HEK293 (cell line): ENCODE measurements around the gene ZBTB18.
A peak's percentile ranks its signal among the peaks of the same experiment; 100 is the strongest.

Source experiments
- GLIS1 ChIP-seq: fragments of 450-650 bp; formaldehyde crosslinking; IDR thresholded peaks from 2 replicates; pipeline ENCODE4 v1.5.1; 2016; ENCODE audit warnings: missing biosample characterization, missing genetic modification characterization
- HOXD13 ChIP-seq: sonication (generic); formaldehyde crosslinking; IDR thresholded peaks from 2 replicates; pipeline ENCODE4 v1.8.0; 2022; ENCODE audit warnings: missing genetic modification reagents, borderline replicate concordance
- OVOL3 ChIP-seq: fragments of 450-650 bp; formaldehyde crosslinking; IDR thresholded peaks from 2 replicates; pipeline ENCODE4 v1.5.1; 2016; ENCODE audit warnings: missing biosample characterization, missing genetic modification characterization
- YY2 ChIP-seq: fragments of 450-650 bp; formaldehyde crosslinking; IDR thresholded peaks from 2 replicates; pipeline ENCODE4 v1.5.1; 2016; ENCODE audit warnings: missing biosample characterization, missing genetic modification characterization
- ZBTB8A ChIP-seq: fragments of 450-650 bp; formaldehyde crosslinking; IDR thresholded peaks from 2 replicates; pipeline ENCODE4 v1.5.1; 2016; ENCODE audit warnings: missing biosample characterization, missing genetic modification characterization
- ZNF114 ChIP-seq: fragments of 450-650 bp; formaldehyde crosslinking; IDR thresholded peaks from 2 replicates; pipeline ENCODE4 v1.5.0; 2017; ENCODE audit warnings: missing biosample characterization, missing genetic modification characterization
- ZNF23 ChIP-seq: fragments of 450-650 bp; formaldehyde crosslinking; IDR thresholded peaks from 2 replicates; pipeline ENCODE4 v1.5.1; 2016; ENCODE audit warnings: missing biosample characterization, missing genetic modification characterization, borderline replicate concordance
- ZNF366 ChIP-seq: fragments of 450-650 bp; formaldehyde crosslinking; conservative IDR thresholded peaks from 2 replicates; pipeline ENCODE4 v1.5.1; 2016; ENCODE audit warnings: missing biosample characterization, missing genetic modification characterization
- ZNF37A ChIP-seq: fragments of 450-650 bp; IDR thresholded peaks from 2 replicates; pipeline ENCODE4 v1.5.1; 2018; ENCODE audit warnings: missing biosample characterization, missing genetic modification characterization
- ZNF521 ChIP-seq: fragments of 450-650 bp; formaldehyde crosslinking; IDR thresholded peaks from 2 replicates; pipeline ENCODE4 v1.5.1; 2017; ENCODE audit warnings: missing biosample characterization, mild to moderate bottlenecking, missing genetic modification characterization
- ZNF561 ChIP-seq: fragments of 450-650 bp; IDR thresholded peaks from 2 replicates; pipeline ENCODE4 v1.5.1; 2018; ENCODE audit warnings: missing biosample characterization, missing genetic modification characterization, borderline replicate concordance
- ZNF664 ChIP-seq: fragments of 450-650 bp; formaldehyde crosslinking; IDR thresholded peaks from 2 replicates; pipeline ENCODE4 v1.5.1; 2016; ENCODE audit warnings: missing biosample characterization, missing genetic modification characterization
- ZNF768 ChIP-seq: fragments of 450-650 bp; formaldehyde crosslinking; IDR thresholded peaks from 2 replicates; pipeline ENCODE4 v1.5.1; 2018; ENCODE audit warnings: missing biosample characterization, mild to moderate bottlenecking, missing genetic modification characterization
- ZNF830 ChIP-seq: fragments of 450-650 bp; IDR thresholded peaks from 2 replicates; pipeline ENCODE4 v1.5.0; 2018; ENCODE audit warnings: missing biosample characterization, missing genetic modification characterization, low read depth, mild to moderate bottlenecking, moderate library complexity
- ZSCAN30 ChIP-seq: fragments of 450-650 bp; IDR thresholded peaks from 2 replicates; pipeline ENCODE4 v1.5.1; 2018; ENCODE audit warnings: missing biosample characterization, mild to moderate bottlenecking, missing genetic modification characterization, moderate library complexity
- TF ChIP-seq, protein P1 (sequence below): fragments of 450-650 bp; formaldehyde crosslinking; IDR thresholded peaks from 2 replicates; pipeline ENCODE4 v1.5.1; 2016; ENCODE audit warnings: missing biosample characterization, missing genetic modification characterization
- TF ChIP-seq, protein P2 (sequence below): IDR thresholded peaks from 2 replicates; pipeline ENCODE4 v1.6.1; 2011; ENCODE audit warnings: mild to moderate bottlenecking, low read depth, low read length, borderline replicate concordance
- TF ChIP-seq, protein P3 (sequence below): fragments of 450-650 bp; formaldehyde crosslinking; IDR thresholded peaks from 2 replicates; pipeline ENCODE4 v1.5.1; 2016; ENCODE audit warnings: missing biosample characterization, missing genetic modification characterization, borderline replicate concordance
- TF ChIP-seq, protein P4 (sequence below): fragments of 450-650 bp; formaldehyde crosslinking; IDR thresholded peaks from 2 replicates; pipeline ENCODE4 v1.5.1; 2017; ENCODE audit warnings: missing biosample characterization, mild to moderate bottlenecking, missing genetic modification characterization, moderate library complexity
- TF ChIP-seq, protein P5 (sequence below): fragments of 450-650 bp; formaldehyde crosslinking; IDR thresholded peaks from 2 replicates; pipeline ENCODE4 v1.5.1; 2016; ENCODE audit warnings: missing biosample characterization, missing genetic modification characterization, borderline replicate concordance
- TF ChIP-seq, protein P6 (sequence below): fragments of 450-650 bp; formaldehyde crosslinking; IDR thresholded peaks from 2 replicates; pipeline ENCODE4 v1.5.1; 2016; ENCODE audit warnings: missing biosample characterization, missing genetic modification characterization
- TF ChIP-seq, protein P7 (sequence below): fragments of 450-650 bp; formaldehyde crosslinking; IDR thresholded peaks from 2 replicates; pipeline ENCODE4 v1.5.1; 2017; ENCODE audit warnings: missing biosample characterization, missing genetic modification characterization

ZBTB18 gene

DNA sequence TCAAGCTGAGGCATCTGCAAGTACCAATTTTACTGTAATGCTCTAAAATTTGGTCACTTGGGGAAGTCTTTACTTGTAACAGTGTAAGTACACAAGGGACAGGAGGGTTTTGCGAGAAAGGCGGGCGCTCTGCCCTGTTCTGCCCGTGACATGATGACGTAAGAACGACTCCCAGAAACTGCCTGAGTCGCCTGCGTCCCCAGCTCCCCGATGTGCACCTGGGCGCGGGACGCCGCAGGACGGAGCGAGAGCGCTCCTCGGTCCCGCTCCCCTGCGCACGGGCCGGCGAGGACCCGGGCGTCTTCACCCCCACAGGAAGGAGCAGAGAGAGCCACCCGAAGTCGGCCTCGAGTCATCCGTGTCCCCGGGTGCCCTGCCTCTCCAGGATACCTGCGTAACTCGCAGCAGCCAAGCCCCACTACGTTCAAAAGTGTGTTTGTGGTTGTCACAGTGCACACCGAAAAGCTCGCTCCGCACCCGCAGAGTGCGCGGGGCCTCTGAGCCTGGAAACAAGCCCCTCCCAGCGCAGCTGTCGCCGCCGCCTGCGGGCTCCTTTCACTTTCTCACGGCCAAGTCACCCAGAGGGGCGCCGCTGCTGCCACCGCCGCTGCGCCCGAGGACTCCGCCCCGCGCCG lies 3.3 kb upstream of the ZBTB18 start (continued):
- TF ChIP-seq, protein P1, sequence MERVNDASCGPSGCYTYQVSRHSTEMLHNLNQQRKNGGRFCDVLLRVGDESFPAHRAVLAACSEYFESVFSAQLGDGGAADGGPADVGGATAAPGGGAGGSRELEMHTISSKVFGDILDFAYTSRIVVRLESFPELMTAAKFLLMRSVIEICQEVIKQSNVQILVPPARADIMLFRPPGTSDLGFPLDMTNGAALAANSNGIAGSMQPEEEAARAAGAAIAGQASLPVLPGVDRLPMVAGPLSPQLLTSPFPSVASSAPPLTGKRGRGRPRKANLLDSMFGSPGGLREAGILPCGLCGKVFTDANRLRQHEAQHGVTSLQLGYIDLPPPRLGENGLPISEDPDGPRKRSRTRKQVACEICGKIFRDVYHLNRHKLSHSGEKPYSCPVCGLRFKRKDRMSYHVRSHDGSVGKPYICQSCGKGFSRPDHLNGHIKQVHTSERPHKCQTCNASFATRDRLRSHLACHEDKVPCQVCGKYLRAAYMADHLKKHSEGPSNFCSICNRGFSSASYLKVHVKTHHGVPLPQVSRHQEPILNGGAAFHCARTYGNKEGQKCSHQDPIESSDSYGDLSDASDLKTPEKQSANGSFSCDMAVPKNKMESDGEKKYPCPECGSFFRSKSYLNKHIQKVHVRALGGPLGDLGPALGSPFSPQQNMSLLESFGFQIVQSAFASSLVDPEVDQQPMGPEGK (tag by site-specific recombination): peak; percentile 93
- no peak for TF ChIP-seq ZNF23 (tag by site-specific recombination)
- TF ChIP-seq, protein P2, sequence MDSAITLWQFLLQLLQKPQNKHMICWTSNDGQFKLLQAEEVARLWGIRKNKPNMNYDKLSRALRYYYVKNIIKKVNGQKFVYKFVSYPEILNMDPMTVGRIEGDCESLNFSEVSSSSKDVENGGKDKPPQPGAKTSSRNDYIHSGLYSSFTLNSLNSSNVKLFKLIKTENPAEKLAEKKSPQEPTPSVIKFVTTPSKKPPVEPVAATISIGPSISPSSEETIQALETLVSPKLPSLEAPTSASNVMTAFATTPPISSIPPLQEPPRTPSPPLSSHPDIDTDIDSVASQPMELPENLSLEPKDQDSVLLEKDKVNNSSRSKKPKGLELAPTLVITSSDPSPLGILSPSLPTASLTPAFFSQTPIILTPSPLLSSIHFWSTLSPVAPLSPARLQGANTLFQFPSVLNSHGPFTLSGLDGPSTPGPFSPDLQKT: no peak
- TF ChIP-seq, protein P3, sequence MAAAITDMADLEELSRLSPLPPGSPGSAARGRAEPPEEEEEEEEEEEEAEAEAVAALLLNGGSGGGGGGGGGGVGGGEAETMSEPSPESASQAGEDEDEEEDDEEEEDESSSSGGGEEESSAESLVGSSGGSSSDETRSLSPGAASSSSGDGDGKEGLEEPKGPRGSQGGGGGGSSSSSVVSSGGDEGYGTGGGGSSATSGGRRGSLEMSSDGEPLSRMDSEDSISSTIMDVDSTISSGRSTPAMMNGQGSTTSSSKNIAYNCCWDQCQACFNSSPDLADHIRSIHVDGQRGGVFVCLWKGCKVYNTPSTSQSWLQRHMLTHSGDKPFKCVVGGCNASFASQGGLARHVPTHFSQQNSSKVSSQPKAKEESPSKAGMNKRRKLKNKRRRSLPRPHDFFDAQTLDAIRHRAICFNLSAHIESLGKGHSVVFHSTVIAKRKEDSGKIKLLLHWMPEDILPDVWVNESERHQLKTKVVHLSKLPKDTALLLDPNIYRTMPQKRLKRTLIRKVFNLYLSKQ (tag by site-specific recombination): no peak
- TF ChIP-seq, protein P4, sequence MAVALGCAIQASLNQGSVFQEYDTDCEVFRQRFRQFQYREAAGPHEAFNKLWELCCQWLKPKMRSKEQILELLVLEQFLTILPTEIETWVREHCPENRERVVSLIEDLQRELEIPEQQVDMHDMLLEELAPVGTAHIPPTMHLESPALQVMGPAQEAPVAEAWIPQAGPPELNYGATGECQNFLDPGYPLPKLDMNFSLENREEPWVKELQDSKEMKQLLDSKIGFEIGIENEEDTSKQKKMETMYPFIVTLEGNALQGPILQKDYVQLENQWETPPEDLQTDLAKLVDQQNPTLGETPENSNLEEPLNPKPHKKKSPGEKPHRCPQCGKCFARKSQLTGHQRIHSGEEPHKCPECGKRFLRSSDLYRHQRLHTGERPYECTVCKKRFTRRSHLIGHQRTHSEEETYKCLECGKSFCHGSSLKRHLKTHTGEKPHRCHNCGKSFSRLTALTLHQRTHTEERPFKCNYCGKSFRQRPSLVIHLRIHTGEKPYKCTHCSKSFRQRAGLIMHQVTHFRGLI (tag by site-specific recombination): peak; percentile 44; the same call in 1 of the 2 replicates
- TF ChIP-seq, protein P5, sequence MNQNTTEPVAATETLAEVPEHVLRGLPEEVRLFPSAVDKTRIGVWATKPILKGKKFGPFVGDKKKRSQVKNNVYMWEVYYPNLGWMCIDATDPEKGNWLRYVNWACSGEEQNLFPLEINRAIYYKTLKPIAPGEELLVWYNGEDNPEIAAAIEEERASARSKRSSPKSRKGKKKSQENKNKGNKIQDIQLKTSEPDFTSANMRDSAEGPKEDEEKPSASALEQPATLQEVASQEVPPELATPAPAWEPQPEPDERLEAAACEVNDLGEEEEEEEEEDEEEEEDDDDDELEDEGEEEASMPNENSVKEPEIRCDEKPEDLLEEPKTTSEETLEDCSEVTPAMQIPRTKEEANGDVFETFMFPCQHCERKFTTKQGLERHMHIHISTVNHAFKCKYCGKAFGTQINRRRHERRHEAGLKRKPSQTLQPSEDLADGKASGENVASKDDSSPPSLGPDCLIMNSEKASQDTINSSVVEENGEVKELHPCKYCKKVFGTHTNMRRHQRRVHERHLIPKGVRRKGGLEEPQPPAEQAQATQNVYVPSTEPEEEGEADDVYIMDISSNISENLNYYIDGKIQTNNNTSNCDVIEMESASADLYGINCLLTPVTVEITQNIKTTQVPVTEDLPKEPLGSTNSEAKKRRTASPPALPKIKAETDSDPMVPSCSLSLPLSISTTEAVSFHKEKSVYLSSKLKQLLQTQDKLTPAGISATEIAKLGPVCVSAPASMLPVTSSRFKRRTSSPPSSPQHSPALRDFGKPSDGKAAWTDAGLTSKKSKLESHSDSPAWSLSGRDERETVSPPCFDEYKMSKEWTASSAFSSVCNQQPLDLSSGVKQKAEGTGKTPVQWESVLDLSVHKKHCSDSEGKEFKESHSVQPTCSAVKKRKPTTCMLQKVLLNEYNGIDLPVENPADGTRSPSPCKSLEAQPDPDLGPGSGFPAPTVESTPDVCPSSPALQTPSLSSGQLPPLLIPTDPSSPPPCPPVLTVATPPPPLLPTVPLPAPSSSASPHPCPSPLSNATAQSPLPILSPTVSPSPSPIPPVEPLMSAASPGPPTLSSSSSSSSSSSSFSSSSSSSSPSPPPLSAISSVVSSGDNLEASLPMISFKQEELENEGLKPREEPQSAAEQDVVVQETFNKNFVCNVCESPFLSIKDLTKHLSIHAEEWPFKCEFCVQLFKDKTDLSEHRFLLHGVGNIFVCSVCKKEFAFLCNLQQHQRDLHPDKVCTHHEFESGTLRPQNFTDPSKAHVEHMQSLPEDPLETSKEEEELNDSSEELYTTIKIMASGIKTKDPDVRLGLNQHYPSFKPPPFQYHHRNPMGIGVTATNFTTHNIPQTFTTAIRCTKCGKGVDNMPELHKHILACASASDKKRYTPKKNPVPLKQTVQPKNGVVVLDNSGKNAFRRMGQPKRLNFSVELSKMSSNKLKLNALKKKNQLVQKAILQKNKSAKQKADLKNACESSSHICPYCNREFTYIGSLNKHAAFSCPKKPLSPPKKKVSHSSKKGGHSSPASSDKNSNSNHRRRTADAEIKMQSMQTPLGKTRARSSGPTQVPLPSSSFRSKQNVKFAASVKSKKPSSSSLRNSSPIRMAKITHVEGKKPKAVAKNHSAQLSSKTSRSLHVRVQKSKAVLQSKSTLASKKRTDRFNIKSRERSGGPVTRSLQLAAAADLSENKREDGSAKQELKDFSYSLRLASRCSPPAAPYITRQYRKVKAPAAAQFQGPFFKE (tag by site-specific recombination): no peak
- TF ChIP-seq, protein P6, sequence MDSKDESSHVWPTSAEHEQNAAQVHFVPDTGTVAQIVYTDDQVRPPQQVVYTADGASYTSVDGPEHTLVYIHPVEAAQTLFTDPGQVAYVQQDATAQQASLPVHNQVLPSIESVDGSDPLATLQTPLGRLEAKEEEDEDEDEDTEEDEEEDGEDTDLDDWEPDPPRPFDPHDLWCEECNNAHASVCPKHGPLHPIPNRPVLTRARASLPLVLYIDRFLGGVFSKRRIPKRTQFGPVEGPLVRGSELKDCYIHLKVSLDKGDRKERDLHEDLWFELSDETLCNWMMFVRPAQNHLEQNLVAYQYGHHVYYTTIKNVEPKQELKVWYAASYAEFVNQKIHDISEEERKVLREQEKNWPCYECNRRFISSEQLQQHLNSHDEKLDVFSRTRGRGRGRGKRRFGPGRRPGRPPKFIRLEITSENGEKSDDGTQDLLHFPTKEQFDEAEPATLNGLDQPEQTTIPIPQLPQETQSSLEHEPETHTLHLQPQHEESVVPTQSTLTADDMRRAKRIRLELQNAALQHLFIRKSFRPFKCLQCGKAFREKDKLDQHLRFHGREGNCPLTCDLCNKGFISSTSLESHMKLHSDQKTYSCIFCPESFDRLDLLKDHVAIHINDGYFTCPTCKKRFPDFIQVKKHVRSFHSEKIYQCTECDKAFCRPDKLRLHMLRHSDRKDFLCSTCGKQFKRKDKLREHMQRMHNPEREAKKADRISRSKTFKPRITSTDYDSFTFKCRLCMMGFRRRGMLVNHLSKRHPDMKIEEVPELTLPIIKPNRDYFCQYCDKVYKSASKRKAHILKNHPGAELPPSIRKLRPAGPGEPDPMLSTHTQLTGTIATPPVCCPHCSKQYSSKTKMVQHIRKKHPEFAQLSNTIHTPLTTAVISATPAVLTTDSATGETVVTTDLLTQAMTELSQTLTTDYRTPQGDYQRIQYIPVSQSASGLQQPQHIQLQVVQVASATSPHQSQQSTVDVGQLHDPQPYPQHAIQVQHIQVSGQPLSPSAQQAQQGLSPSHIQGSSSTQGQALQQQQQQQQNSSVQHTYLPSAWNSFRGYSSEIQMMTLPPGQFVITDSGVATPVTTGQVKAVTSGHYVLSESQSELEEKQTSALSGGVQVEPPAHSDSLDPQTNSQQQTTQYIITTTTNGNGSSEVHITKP: peak; percentile 79
- TF ChIP-seq ZNF768: no peak
- peak; percentile 99 for TF ChIP-seq ZBTB8A (tag by site-specific recombination)
- peak; percentile 93 for TF ChIP-seq ZSCAN30 (tag by site-specific recombination)
- TF ChIP-seq GLIS1 (tag by site-specific recombination): peak; percentile 64
- no peak for TF ChIP-seq ZNF664
- TF ChIP-seq, protein P7, sequence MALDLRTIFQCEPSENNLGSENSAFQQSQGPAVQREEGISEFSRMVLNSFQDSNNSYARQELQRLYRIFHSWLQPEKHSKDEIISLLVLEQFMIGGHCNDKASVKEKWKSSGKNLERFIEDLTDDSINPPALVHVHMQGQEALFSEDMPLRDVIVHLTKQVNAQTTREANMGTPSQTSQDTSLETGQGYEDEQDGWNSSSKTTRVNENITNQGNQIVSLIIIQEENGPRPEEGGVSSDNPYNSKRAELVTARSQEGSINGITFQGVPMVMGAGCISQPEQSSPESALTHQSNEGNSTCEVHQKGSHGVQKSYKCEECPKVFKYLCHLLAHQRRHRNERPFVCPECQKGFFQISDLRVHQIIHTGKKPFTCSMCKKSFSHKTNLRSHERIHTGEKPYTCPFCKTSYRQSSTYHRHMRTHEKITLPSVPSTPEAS: peak; percentile 63
- no peak for TF ChIP-seq OVOL3 (tag by site-specific recombination)
- no peak for TF ChIP-seq ZNF37A (tag by site-specific recombination)
- TF ChIP-seq HOXD13: no peak
- TF ChIP-seq ZNF561 (tag by site-specific recombination): peak; percentile 99
- no peak for TF ChIP-seq ZNF830
- TF ChIP-seq YY2 (tag by site-specific recombination): no peak; the same call in 1 of the 2 replicates
- TF ChIP-seq ZNF521 (tag by site-specific recombination): no peak
- TF ChIP-seq ZNF114 (tag by site-specific recombination): no peak
- TF ChIP-seq ZNF366 (tag by site-specific recombination): no peak
